Activated CD4-positive, alpha-beta T cell treated with anti-CD3 and anti-CD28 coated beads for 4 hours (primary cell): ENCODE measurements around the gene MST1.
"Not testable (repeated sequence)": the region's sequence is repeated elsewhere in the genome, so short reads cannot be mapped to it uniquely, and the experiment has no call there.

Source experiments
- DNase-seq, 2 donors: peaks; one replicate each; pipeline ENCODE4 v3.0.0-alpha.2; 2020

Gene MST1

DNA sequence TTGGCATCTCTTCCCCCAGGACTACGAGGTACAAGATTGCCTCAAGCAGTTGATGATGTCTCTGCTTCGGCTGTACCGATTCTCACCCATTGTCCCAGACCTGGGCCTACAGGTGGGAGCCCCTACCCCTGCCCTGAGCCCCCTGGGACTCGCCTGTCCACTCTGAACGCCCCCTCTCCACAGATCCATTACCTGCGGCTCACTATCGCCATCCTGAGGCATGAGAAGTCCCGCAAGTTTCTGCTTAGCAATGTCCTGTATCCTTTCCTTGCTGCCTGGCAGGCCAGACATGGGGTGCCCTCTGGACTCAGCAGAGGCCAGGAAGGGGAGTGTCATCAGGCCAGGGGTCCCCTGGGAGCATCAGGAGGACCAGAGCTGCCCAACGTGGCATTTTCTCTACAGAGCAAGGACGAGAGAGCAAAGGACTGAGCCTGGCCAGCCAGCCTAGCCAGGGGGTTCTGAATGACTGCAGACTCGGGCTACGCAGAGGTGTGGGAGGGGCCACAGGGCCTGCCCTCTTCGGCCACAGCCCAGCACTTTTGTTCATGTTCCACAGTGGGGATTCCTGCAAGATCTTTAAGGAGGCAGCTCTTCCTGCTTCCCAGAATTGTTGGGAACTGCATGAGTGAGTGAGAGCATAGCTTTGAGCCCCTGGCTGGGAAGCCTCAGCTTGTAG, 11.3 kb upstream of the MST1 start:
- DNase-seq: no peak

DNA sequence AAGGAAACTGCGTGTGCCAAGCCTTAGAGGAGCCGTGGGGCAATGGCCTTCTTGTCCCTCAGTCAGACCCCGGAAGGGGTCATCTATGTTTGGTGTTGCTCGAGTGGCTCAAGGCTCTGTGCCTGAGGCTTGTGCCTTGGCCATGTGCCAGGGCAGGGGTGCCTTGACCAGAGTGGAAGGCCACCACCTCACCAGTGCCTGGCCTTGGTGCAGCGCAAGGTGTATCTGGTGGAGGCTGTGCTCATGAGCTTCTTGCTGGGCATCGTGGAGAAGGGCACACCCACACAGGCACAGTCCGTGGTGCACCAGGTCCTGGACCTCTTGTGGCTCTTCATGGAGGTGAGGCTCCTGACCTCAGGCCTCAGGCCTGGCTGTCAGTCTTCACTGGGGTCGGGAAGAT, 10.7 kb upstream of the MST1 start:
- no peak for DNase-seq

DNA sequence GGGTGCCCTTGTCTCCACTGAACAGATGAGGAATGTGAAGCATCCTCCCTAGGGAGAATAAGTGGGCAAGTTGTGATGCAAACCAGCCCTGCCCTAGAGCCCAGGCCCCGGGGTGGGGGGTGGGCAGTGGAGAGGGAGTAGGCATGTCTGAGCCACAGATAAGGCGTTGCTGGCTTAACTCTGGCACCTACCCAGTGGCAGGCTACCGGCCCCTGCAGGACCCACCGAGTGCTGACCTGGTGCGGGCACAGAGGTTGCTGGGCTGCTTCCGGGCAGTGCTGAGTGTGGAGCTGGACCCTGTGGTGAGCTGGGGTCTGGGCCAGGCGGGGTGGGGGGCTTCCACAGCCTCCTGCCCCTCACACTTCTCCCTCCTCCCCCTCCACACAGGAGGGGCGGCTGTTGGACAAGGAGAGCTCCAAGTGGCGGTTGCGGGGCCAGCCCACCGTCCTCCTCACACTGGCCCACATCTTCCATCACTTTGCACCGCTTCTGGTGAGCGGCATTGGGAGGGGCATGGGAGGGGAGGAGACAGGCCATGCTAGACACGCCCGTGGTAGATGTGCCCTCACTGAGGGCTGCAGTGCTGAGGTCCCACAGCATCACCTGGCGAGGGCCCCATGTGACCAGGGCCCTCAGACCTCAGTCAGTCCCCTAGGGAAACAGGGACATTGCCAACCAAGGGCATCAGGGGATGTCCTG, 10.2 kb upstream of the MST1 start:
- DNase-seq: no peak

DNA sequence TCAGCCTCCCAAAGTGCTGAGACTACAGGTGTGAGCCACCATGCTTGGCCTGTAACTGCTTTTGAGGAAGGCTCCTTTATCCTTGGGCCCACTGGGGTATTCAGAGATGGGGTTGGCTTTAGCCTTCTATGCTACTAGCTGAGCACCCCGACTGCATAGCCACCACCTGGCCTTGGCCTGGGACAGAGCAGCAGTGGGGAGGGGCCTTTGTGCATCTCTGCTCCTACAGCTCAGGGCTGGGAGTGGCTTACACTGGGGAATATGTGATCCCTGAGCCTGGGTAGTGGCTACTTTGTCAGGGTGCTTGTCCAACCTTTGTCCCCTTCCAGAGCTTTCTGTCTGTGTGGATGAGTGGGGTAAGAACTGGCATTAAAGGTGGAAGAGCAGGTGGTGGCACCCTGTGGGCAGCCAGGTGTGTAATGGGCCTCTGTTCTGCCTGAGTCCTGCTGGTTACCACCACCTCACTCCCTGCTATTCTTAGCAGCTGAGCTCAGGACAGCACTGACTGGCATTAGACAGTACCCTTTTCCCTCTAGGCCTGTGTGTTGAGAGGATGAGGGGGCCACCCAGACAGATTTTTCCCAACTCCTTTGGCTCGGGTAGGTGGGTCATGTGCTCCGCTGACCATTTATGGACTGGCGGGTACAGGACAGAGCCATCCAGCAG, 6.2 kb upstream of the MST1 start:
- not testable (repeated sequence) for DNase-seq

DNA sequence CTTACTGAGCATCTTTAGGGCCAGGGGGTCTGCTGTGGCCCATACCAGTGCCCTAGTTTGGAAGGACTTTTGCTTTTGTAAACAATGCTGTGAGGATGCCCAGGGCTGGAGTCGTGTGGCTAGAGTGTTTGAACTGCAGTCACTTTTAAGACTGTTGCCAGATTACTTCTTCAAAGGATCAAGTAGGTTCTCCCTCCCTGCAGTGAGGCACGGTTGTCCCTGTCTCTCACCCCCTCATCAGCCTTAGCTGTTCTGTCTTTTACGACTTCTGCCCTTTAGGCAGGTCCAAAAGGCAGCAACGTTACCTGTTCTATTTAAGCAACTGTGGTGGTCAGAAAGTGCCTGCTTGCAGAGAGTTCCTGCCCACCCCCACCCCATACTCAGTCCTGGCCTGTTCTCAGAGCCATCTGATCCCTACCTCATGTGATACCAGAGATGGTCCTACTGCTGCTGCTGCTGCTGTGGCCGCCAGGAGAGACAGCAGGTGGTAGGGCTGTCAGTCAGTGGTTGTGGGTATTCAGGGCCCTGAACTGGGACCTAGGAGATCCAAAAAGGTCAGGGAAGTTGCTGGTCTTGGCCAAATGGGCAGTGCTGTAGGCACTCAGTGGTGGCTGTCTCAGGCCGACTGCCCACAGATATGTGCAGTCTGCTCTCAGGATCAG, 5.3 kb upstream of the MST1 start:
- not testable (repeated sequence) for DNase-seq

DNA sequence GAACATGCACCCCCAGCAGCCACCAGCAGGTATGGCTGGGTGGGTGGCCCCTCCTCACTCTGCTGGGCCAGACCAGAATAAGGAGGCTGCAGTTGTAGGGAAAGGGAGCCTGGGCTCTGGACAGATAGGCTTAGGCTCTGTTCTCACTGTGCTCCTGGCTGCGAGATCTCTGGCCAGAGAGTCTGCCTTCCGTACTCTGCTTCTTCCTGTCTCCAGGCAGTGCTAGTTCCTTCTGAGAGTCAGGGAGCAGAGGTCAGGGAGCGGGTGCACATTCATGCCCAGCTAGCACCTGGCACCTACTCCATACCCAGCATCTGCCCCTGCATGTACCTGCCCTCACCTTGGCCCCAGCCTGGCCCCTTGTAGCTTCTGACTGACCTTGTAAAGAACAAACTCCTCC, 2.2 kb upstream of the MST1 start:
- DNase-seq: not testable (repeated sequence)

DNA sequence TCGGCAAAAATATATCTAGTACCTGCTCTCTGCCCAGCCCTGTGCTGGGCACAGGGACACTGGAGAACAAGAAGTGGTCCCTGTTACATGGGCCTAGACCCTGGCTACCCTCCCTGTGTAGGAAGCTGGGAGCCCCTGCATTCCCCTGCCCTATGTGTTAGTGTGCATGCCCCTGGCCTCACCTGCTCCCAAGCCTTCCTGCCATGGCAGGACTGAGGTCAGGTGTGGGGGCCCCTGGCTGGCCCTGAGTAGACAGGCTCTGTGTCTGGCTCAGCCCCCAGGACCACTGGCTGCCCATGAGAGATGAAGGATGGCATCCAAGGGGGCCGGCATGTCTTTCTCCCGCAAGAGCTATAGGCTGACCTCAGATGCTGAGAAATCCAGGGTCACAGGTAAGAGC, 1.6 kb upstream of the MST1 start:
- not testable (repeated sequence) for DNase-seq

DNA sequence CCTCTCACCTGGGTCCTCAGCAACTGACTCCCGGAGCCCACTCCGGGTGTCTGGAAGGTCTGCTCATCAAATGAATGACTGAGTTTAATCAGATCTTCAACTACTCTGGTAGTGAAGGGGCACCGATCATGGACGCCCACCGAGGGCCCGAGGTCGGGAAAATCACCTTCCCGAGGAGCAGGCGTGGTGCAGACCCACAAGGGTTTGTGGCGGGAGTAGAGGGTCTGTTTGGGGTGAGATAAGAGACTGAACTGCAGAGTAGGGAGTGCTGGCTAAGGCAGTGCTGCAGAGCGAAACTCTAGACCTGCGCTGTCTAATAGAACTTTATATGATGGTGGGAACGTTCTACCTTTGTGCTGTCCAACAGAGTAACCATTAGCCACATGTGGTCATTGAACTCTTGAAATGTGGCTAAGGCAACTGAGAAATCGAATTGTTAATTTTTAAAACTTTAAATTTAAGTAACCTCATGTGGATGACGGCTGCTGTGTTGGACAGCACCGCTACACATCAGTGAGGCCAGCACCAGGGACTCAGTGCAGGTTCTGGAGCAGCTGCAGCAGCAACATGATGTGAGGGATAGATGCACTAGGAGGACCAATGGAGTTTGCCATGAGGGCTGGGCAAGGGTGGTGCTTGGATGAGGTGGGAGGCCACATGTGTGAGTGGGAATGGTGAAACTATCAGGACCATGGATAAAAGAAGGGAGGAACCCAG, 792 bp upstream of the MST1 start:
- not testable (repeated sequence) for DNase-seq

DNA sequence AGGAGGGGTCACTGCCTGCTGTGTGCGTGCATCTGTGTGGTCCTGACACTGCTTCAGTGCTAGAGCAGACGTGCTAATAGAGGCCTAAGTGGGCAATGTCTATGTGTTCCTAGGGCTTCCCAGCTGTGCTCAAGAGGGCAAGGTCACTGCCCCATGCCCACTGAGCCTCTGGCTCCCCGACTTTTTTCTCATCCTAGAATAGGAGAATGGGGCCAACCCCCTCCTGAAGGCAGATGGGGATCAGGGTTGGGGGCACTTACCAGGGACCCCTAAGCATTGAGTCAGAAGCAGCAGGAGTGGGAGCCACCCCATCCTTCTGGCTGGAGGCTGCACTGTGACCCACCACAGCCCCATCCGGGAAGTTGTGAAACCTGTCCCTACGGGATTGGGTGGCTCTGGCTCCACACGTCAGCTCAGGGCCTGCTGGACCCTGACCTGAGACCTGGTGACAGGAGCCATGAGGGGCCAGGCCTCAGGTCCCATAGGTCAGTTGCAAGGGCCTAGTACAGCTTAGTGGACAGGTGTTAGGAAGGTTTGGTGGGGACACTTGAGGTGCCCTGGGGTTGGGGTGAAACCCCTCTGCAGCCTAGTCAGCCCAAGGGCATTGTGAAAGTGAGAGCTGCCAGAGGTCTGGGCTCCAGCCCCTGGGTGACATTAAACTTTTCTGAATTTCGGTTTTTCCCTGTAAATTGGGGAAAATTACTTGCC, 782 bp downstream of the MST1 start:
- not testable (repeated sequence) for DNase-seq

DNA sequence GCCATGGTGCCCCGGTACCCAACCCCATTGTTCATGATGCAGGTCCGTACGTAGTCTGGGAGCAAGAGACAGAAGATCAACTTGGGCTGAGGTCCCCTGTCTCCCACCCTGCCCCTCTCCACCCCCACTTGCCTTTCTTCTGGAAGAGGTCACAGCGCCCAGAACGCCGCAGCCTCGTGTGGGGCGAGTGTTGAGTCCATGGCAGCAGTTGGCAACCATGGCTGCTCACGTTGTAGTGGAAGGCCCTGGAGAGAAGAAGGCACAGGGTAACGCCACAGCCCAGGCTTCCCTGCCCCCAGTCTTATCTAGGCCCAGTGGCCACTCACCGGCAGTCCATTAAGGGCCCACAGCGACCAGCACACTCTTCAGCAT, 1.9 kb downstream of the MST1 start:
- DNase-seq: not testable (repeated sequence)

DNA sequence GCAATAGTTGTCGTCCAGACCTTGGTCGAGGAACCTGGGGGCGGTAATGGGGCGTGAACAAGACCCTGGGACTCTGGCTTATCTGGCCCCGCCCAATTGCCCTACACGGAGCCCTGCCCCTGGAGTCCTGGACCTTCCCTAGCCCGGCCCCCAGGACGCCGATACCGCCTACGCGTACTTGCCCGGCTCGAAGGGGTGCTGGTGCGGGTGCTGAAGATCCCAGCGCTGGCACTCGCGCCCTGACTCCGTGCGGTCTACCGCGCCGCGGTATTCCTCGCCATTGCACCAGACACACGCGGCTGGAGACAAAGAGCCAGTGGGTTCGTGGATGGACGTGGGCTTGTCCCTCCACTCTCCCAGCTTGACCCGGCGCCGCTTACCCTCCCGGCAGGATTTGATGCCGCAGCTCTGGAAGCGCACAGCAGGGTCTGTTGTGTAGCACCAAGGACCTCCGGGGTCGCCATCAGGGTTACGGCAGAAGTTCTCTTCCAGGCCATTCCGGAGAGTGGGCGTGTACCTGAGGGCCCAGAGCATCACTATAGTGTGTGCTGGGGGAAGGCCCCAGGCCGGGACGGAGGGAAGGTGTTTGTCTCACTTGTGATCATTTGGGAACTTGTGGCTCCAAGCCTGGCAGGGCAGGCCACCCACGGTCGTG, 2.4 kb downstream of the MST1 start:
- peak; percentile 32 to 40 for DNase-seq

DNA sequence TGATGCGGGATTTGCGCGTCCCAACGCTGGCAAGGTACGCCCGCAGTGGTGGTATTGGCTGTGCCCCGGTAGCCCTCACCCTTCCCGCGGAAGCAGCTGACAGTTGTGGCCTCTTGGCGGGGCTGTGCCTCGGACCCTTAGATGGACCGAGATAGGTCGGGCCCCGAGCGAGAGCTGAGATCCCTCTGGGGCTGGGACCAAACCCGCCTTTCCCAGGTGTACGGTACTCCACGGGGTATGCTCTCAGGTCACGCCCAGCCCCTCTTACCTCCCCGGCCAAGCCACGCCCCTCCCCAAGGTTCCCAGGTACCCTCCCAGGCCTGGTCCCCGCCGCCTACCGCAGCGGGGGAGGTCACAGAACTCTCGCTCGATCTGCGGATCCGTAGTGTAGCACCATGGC, 2.9 kb downstream of the MST1 start:
- peak; percentile 32 to 43 for DNase-seq

DNA sequence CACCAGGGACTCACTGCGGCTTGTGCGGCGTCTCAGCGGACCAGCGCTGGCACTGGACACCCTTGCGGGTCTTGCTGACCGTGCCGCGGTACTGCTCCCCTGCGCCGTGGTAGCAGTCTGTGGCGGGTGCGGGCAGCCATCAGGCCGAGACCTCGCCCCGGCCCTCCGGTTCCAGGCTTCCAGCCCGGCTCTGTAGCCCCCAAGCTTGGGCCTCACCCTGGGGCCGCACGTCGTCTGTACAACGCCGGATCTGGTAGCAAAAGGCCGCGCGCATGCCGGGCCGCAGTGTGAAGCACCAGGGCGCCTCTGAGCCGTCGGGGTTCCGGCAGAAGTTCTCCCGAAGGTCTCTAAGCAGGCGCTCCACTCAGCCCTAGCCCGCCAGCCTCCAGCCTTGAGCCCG, 3.4 kb downstream of the MST1 start:
- DNase-seq: not testable (repeated sequence)

DNA sequence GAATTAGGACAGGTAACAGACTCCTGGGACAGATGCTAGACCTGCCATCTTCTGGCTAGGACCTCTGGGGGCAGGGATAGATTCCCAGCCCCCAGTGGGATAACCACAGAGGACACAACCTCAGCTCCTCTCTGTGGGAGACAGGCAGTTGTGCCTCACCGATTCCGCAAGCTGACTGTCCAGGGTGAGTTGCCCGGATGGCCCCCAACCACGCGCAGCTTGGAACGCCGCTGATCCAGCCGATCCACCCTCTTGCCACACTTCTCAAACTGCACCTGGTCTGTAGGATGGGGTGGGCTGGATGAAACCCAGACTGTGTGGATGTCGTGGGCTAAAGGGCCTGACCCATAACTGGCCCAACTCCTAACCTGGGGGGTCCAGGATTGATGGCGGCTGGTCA, 4.2 kb downstream of the MST1 start:
- not testable (repeated sequence) for DNase-seq

DNA sequence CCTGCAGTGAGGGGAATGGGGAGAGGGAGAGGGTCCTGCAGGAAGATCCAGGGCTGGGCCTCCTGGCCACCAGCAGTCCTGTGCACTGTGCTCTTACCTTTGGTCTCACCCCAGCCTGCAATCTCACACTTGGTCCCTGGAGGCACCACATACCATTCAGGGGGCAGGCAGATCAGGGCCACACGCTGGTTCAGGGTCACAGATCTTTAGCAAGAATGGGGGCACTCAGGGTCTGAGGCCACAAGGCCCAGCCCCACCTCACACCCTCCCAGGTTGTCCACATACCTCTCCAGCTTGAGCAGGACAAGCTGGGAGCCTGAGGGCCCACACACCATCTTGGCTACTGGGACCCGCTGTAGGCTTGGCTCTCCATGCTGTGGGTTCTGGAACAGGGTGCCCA, 4.8 kb downstream of the MST1 start:
- not testable (repeated sequence) for DNase-seq

DNA sequence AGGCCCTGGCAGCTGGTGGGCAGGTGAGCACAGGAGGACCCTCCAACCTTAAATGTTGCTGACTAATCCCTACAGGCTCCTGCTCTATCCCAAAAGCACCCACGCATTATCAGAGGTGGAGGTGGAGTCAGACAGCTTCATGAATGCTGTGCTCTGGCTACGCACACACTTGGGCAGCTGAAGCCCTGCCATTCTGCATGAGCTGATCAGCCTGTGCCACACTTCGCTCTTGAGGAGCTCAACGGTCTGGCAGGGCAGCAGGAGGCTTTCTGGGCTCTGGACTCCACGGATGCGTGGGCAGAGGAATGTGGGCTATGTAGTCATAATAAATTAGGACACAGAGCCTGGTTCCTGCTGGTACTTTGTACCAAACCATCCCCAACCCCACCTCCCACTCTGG, 6.1 kb downstream of the MST1 start:
- no peak for DNase-seq

DNA sequence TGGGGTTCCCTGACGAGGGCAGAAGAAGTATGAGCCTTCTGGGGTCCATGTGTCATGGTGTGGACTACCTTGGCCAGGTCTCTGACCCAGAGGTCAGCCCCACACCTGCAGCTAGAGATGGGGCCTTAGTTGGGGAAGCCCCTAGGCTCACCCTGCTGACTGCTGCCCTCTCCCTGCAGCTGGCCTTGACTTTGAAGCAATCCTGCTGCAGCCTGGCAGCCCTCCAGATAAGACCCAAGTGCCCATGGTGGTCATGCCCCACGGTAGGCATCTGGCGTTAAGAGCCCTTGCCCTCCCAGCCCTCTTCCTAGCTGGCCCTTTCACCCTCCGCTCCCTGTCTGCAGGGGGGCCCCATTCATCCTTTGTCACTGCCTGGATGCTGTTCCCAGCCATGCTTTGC, 7.7 kb downstream of the MST1 start:
- DNase-seq: no peak

DNA sequence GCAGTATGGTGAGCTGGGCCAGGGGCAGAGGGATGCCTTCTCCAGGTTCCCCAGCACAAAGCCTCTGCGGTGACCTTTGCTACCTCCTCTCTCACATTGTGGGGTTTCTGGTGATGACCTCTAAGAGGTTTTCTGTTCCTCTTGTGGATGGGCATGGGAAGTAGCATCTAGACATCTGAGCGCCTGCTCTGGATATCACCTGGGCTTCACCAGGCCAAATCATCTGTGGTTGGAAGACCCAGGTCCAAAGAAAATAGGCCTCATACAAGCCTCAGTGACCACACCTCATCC, 8.1 kb downstream of the MST1 start:
- DNase-seq: no peak

DNA sequence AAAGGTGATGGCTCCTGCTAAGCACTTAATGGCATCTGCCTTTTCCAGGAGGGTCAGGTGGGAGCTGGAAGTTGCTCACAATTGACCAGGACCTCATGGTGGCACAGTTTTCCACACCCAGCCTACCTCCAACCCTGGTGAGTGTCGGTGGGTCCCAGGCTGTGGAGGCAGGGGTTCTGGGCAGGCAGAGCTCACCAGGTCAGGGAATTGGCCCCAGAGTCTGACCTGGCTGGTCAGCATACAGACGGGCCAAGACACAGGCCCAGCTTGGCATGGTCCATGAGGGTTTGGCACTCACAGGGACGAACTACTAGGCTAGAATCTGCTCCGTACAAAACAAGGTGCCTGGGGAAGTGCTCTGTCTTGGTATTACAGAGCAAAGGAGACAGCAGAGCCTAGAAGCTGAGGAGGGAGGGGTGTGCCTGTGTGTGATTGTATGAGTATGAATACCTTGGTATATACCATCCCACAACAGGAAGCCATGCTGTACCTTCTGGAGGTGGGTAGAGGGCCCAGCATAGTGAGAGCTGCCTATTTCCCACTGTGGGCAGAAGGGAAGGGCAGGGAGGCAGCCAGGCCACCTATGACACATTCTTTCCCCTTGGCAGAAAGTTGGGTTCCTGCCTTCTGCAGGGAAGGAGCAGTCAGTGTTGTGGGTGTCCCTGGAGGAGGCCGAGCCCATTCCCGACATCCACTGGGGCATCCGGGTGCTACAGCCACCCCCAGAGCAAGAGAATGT, 8.6 kb downstream of the MST1 start:
- no peak for DNase-seq

DNA sequence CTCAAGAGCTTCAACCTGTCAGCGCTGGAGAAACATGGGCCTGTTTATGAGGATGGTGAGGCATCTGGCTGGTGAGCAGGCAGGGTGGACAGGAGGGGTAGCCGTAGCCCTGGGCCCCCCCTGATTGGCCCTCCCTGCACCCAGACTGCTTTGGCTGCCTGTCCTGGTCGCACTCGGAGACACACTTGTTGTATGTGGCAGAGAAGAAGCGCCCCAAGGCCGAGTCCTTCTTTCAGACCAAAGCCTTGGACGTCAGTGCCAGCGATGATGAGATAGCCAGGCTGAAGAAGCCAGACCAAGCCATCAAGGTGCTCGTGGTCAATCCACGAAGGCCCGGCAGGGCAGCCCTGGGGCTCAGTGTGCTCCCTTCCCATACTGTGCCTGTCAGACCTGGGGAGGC, 13.4 kb downstream of the MST1 start:
- no peak for DNase-seq

DNA sequence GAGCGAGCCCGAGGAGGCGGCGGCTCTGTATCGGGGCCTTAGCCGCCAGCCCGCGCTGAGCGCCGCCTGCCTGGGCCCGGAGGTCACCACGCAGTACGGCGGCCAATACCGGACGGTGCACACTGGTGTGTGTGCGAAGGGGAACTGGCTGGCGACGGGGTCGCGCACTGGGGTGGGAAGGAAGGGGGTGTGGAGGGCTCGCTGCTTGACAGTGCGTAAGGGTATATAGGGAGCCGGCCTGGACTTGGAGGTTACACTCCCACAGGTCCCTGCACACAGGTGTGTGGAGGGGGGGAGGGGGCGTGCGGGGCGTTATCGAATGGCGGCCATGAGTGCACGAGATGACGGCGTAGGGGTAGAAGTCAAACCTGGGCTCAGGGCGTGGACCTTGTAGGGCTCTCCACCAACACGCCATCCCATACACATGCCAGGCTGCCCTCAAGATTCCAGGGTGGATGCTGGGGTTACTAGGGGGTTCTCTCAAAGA, 14.7 kb downstream of the MST1 start:
- DNase-seq: peak in 1 of 2 donors; percentile 39
